Effector memory CD8-positive, alpha-beta T cell (primary cell): ENCODE data around the gene ADAMTS14.
A peak's percentile ranks its signal among the peaks of the same experiment; 100 is the strongest.
"Not testable (repeated sequence)": the region's sequence is repeated elsewhere in the genome, so short reads cannot be mapped to it uniquely, and the experiment has no call there.

ENCODE experiments used
- ATAC-seq: fragments of 150-1000 bp; cut with Tn5 transposase; replicated peaks from 2 replicates; pipeline ENCODE4 v1.10.0; 2021; ENCODE audit warnings: mild to moderate bottlenecking, moderate library complexity
- DNase-seq, 3 experiments: peaks; one replicate each; pipeline ENCODE4 v3.0.0; 2021
- H3K27ac Mint-ChIP-seq, 2 donors: one replicate each; pipeline ENCODE4 v1.8.0; 2022; ENCODE audit warnings: mild to moderate bottlenecking in 2 of 2, mixed read lengths in 2 of 2, moderate library complexity in 2 of 2
- H3K27me3 Mint-ChIP-seq, 2 donors: one replicate each; pipeline ENCODE4 v1.8.0; 2022; ENCODE audit warnings: mixed read lengths in 2 of 2
- H3K36me3 Mint-ChIP-seq: one replicate; pipeline ENCODE4 v1.8.0; 2022; ENCODE audit warnings: mild to moderate bottlenecking, moderate library complexity, mixed read lengths; ENCODE audit not compliant: insufficient read depth
- H3K4me1 Mint-ChIP-seq, 2 donors: one replicate each; pipeline ENCODE4 v1.8.0; 2022; ENCODE audit warnings: low read depth in 2 of 2, mixed read lengths in 2 of 2
- H3K4me3 Mint-ChIP-seq, 2 donors: one replicate each; pipeline ENCODE4 v1.8.0; 2022; ENCODE audit warnings: mild to moderate bottlenecking in 2 of 2, mixed read lengths in 2 of 2, moderate library complexity in 2 of 2
- H3K9me3 Mint-ChIP-seq, 2 donors: one replicate each; pipeline ENCODE4 v1.8.0; 2022; ENCODE audit warnings: mixed read lengths in 2 of 2
- total RNA-seq, 9 experiments: gene quantifications; one replicate each; lab custom pipeline; 2026; lab: John Stamatoyannopoulos, UW

The ADAMTS14 gene
- total RNA-seq: 0 to 0.67 (median 0) reads per million in 9 experiments

- DNase-seq (peak in 2 of 3 experiments; percentile 18 to 21), ATAC-seq (peak; percentile 75)
- no peak within 1 kb of the TSS for H3K27ac Mint-ChIP-seq
- no peaks in the 10 kb centered on the region for H3K36me3 Mint-ChIP-seq
- H3K9me3 Mint-ChIP-seq: no peaks in the 10 kb centered on the region
- H3K4me3 Mint-ChIP-seq: peak within 1 kb of the TSS; percentile 77 to 79
- peaks cover 34 to 51% of the 10 kb centered on the region in 2 donors for H3K27me3 Mint-ChIP-seq
- peaks cover 7 to 11% of the 10 kb centered on the region in 2 donors for H3K4me1 Mint-ChIP-seq
Measured at GRCh38 chr10:70672165-70673042, at the start of gene ADAMTS14. Gene ADAMTS14 (plus strand): TSS chr10:70672506. CDS start chr10:70672803, 297 bp downstream.

- Mint-ChIP-seq H3K36me3 (no peaks in the 10 kb centered on the region), H3K27ac (no peak overlapping the region), H3K27me3 (no peaks in the 10 kb centered on the region), H3K9me3 (no peaks in the 10 kb centered on the region), H3K4me3 (no peak overlapping the region), H3K4me1 (peaks cover 16 to 20% of the 10 kb centered on the region in 2 donors)
- ATAC-seq (no peak), DNase-seq (no peak)
Measured at GRCh38 chr10:70622541-70622940, 49.8 kb upstream of the ADAMTS14 start.

DNA sequence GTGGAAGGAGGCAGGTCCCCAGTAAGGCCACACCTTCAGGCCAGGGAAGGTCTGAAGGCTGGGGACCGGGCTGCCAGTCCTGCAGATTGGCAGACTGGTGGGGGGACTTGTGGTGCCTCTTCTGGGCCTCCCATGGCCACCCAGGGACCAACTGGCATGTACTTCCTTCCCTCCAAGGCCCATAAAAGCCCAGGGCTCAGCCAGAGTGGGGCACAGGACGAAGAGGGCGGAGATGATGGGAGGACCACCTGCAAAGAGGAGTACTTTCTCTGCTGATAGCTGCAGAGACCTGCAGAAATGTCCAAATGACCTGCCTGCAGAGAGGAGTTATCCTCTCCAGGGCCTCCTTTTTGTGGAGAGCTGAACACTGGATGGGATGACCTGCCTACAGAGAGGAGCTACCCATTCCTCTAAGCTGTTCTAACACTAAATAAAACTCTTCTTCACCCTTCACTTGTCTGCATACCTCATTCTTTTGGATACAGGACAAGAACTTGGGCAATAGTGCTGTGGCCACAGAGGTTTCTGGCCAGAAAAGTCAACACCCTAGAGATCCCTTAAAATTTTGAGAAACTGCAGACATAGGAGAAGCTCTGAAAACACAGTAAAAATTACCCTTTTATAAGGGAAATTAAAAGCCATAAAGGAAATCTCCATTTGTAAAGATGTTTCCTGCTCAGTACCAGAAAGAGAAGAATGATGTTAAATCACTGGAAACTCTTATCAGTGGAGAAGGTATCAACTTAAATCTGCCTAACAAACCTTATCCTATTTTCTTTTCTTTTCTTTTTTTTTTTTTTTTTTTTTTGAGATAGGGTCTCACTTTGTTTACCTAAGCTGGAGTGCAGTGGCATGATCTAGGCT lies 49.1 kb upstream of the ADAMTS14 start:
- DNase-seq (no peak), ATAC-seq (no peak)
- Mint-ChIP-seq H3K9me3 (no peaks in the 10 kb centered on the region), H3K27me3 (no peaks in the 10 kb centered on the region), H3K4me3 (no peak overlapping the region), H3K4me1 (peaks cover 12 to 14% of the 10 kb centered on the region in 2 donors), H3K27ac (no peak overlapping the region), H3K36me3 (no peaks in the 10 kb centered on the region)

DNA sequence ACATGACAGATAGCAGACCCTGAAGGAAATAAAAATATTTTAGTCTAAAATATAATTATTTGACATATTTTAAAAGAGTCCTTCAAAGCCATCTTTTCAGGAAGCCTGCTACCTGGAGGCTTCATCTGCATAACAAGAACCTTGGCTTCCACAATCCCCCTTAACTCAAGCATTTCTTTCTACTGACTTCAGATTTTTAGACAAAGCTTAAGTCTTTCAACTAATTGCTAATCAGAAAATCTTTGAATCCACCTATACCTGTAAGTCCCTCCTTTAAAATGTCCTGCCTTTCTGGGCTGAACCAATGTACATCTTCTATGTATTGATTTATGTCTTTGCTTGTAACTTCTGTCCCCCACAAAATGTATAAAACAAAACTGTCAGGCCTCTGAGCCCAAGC lies 46.2 kb upstream of the ADAMTS14 start:
- no peak for ATAC-seq
- Mint-ChIP-seq H3K4me3 (no peak overlapping the region), H3K36me3 (no peaks in the 10 kb centered on the region), H3K9me3 (no peaks in the 10 kb centered on the region), H3K4me1 (no peaks in the 10 kb centered on the region), H3K27ac (no peak overlapping the region), H3K27me3 (no peaks in the 10 kb centered on the region)
- no peak for DNase-seq

GRCh38 chr10:70629338-70629737 lies 43.0 kb upstream of the ADAMTS14 start:
- Mint-ChIP-seq H3K27ac (no peak overlapping the region), H3K27me3 (no peaks in the 10 kb centered on the region), H3K4me1 (no peaks in the 10 kb centered on the region), H3K9me3 (no peaks in the 10 kb centered on the region), H3K36me3 (no peaks in the 10 kb centered on the region), H3K4me3 (no peak overlapping the region)
- no peak for ATAC-seq
- no peak for DNase-seq

DNA sequence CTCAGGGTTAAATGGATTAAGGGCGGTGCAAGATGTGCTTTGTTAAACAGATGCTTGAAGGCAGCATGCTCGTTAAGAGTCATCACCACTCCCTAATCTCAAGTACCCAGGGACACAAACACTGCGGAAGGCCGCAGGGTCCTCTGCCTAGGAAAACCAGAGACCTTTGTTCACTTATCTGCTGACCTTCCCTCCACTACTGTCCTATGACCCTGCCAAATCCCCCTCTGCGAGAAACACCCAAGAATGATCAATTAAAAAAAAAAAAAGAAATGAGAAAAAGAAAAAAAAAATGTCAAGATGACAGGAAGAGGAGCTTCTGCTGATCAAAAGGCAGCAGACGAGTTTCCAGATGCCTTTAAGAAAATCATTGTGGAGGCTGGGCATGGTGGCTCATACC lies 40.6 kb upstream of the ADAMTS14 start:
- H3K27me3 Mint-ChIP-seq, ATAC-seq, H3K9me3 Mint-ChIP-seq, H3K27ac Mint-ChIP-seq, H3K4me1 Mint-ChIP-seq, H3K36me3 Mint-ChIP-seq, H3K4me3 Mint-ChIP-seq, DNase-seq: not testable (repeated sequence)

GRCh38 chr10:70634011-70634410 lies 38.3 kb upstream of the ADAMTS14 start:
- H3K27me3 Mint-ChIP-seq: no peaks in the 10 kb centered on the region
- no peak overlapping the region for H3K4me3 Mint-ChIP-seq
- peaks cover 3% of the 10 kb centered on the region for H3K36me3 Mint-ChIP-seq
- H3K4me1 Mint-ChIP-seq: no peaks in the 10 kb centered on the region
- ATAC-seq (no peak), DNase-seq (no peak)
- H3K9me3 Mint-ChIP-seq: no peaks in the 10 kb centered on the region
- H3K27ac Mint-ChIP-seq: no peak overlapping the region

DNA sequence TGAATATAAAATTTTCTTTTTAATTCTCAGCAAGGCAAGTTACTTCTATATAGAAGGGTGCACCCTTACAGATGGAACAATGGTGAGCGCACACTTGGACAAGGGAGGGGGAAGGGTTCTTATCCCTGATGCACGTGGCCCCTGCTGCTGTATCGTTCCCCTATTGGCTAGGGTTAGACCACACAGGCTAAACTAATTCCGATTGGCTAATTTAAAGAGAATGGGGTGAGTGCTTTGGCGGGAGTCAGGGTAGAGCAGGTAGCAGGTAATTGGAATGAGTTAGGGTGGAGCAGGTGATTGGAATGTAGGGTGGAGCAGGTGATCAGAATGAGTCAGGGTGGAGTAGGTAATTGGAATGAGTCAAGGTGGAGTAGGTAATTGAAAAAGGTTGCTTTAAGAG lies 37.8 kb upstream of the ADAMTS14 start:
- not testable (repeated sequence) for DNase-seq, H3K36me3 Mint-ChIP-seq, H3K9me3 Mint-ChIP-seq, H3K27me3 Mint-ChIP-seq, H3K4me1 Mint-ChIP-seq, H3K27ac Mint-ChIP-seq, H3K4me3 Mint-ChIP-seq, ATAC-seq

GRCh38 chr10:70639640-70640383 lies 32.5 kb upstream of the ADAMTS14 start:
- not testable (repeated sequence) for ATAC-seq, H3K4me1 Mint-ChIP-seq, H3K27me3 Mint-ChIP-seq, DNase-seq, H3K27ac Mint-ChIP-seq, H3K4me3 Mint-ChIP-seq, H3K36me3 Mint-ChIP-seq, H3K9me3 Mint-ChIP-seq

DNA sequence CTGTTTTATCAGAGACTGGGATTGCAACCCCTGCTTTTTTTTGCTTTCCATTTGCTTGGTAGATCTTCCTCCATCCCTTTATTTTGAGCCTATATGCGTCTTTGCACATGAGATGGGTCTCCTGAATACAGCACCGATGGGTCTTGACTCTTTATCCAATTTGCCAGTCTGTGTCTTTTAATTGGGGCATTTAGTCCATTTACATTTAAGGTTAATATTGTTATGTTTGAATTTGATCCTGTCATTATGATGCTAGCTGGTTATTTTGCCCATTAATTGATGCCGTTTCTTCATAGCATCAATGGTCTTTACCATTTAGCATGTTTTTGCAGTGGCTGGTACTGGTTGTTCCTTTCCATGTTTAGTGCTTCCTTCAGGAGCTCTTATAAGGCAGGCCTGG lies 29.0 kb upstream of the ADAMTS14 start:
- H3K27me3 Mint-ChIP-seq, H3K4me3 Mint-ChIP-seq, H3K9me3 Mint-ChIP-seq, H3K36me3 Mint-ChIP-seq, H3K27ac Mint-ChIP-seq, DNase-seq, H3K4me1 Mint-ChIP-seq, ATAC-seq: not testable (repeated sequence)

DNA sequence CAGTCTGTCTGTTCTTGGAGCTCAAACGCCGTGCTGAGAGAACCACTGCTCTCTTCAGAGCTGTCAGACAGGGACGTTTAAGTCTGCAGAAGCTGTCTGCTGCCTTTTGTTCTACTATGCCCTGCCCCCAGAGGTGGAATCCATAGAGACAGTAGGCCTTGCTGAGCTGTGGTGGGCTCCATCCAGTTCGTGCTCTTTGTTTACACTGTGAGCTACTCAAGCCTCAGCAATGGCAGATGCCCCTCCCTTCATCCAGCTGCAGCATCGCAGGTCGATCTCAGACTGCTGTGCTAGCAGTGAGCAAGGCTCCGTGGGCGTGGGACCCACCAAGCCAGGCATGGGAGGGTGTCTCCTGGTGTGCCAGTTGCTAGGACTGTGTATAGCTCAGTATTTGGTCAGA lies 27.3 kb upstream of the ADAMTS14 start:
- not testable (repeated sequence) for H3K4me3 Mint-ChIP-seq, H3K4me1 Mint-ChIP-seq, H3K36me3 Mint-ChIP-seq, H3K9me3 Mint-ChIP-seq, DNase-seq, H3K27me3 Mint-ChIP-seq, ATAC-seq
- H3K27ac Mint-ChIP-seq: peak overlapping the region in 1 of 2 donors; percentile 71

GRCh38 chr10:70647086-70647485 lies 25.2 kb upstream of the ADAMTS14 start:
- H3K4me1 Mint-ChIP-seq: peaks cover 0 to 3% of the 10 kb centered on the region in 2 donors
- DNase-seq (no peak), ATAC-seq (no peak)
- H3K4me3 Mint-ChIP-seq: no peak overlapping the region
- peaks cover 6 to 8% of the 10 kb centered on the region in 2 donors for H3K9me3 Mint-ChIP-seq
- H3K27ac Mint-ChIP-seq: no peak overlapping the region
- no peaks in the 10 kb centered on the region for H3K36me3 Mint-ChIP-seq
- H3K27me3 Mint-ChIP-seq: no peaks in the 10 kb centered on the region

- no peaks in the 10 kb centered on the region for H3K27me3 Mint-ChIP-seq
- no peaks in the 10 kb centered on the region for H3K36me3 Mint-ChIP-seq
- ATAC-seq (no peak), DNase-seq (no peak)
- H3K27ac Mint-ChIP-seq: no peak overlapping the region
- H3K4me3 Mint-ChIP-seq: no peak overlapping the region
- peaks cover 0 to 3% of the 10 kb centered on the region in 2 donors for H3K4me1 Mint-ChIP-seq
- peaks cover 6 to 8% of the 10 kb centered on the region in 2 donors for H3K9me3 Mint-ChIP-seq
Measured at GRCh38 chr10:70648427-70648826, 23.9 kb upstream of the ADAMTS14 start.
